HG03521 (cell line): ENCODE results near the gene GLG1.
"Not testable (repeated sequence)": the region's sequence is repeated elsewhere in the genome, so short reads cannot be mapped to it uniquely, and the experiment has no call there.

Experiments used
- ATAC-seq: cut with Tn5 transposase; IDR thresholded peaks from one replicate; pipeline ENCODE4 v1.9.1; 2021; ENCODE audit warnings: mild to moderate bottlenecking, moderate library complexity; ENCODE audit not compliant: unreplicated experiment

GLG1 gene

GRCh38 chr16:74450967-74451760 is 155.8 kb downstream of the GLG1 start:
- no peak for ATAC-seq

GRCh38 chr16:74450236-74450635 is 156.7 kb downstream of the GLG1 start:
- ATAC-seq: no peak

- no peak for ATAC-seq
Observed at GRCh38 chr16:74449470-74449869, 157.4 kb downstream of the GLG1 start.

- ATAC-seq: no peak
Observed at GRCh38 chr16:74448990-74449389, 157.9 kb downstream of the GLG1 start.

- no peak for ATAC-seq
Observed at GRCh38 chr16:74447578-74447977, 159.3 kb downstream of the GLG1 start.

GRCh38 chr16:74446866-74447265 is 160.0 kb downstream of the GLG1 start:
- ATAC-seq: no peak

GRCh38 chr16:74443624-74444346 is 163.1 kb downstream of the GLG1 start:
- not testable (repeated sequence) for ATAC-seq

GRCh38 chr16:74439685-74440084 is 167.2 kb downstream of the GLG1 start:
- no peak for ATAC-seq

GRCh38 chr16:74438492-74438979 is 168.4 kb downstream of the GLG1 start:
- no peak for ATAC-seq

- no peak for ATAC-seq
Observed at GRCh38 chr16:74431516-74431915, 175.4 kb downstream of the GLG1 start.

GRCh38 chr16:74430036-74430712 is 176.7 kb downstream of the GLG1 start:
- ATAC-seq: not testable (repeated sequence)

GRCh38 chr16:74428493-74428892 is 178.4 kb downstream of the GLG1 start:
- not testable (repeated sequence) for ATAC-seq

- ATAC-seq: not testable (repeated sequence)
Observed at GRCh38 chr16:74425751-74426150, 181.2 kb downstream of the GLG1 start.

GRCh38 chr16:74423721-74424120 is 183.2 kb downstream of the GLG1 start:
- ATAC-seq: not testable (repeated sequence)

- ATAC-seq: not testable (repeated sequence)
Observed at GRCh38 chr16:74422086-74422485, 184.8 kb downstream of the GLG1 start.

GRCh38 chr16:74421482-74421785 is 185.5 kb downstream of the GLG1 start:
- not testable (repeated sequence) for ATAC-seq

GRCh38 chr16:74420612-74421481 is 186.1 kb downstream of the GLG1 start, which contains the start of gene CLEC18B:
Gene CLEC18B, minus strand, starts transcription at chr16:74421478. Its CDS starts 208 bp downstream, at chr16:74421270.
- ATAC-seq: not testable (repeated sequence)

- ATAC-seq: not testable (repeated sequence)
Observed at GRCh38 chr16:74419811-74420210, 187.1 kb downstream of the GLG1 start.

GRCh38 chr16:74417897-74418296 is 189.0 kb downstream of the GLG1 start:
- not testable (repeated sequence) for ATAC-seq

GRCh38 chr16:74413920-74414319 is 193.0 kb downstream of the GLG1 start:
- ATAC-seq: not testable (repeated sequence)
